ENCODE results near the gene SLC27A4.

The SLC27A4 gene

GRCh38 chr9:128365525-128365924 is 25.2 kb downstream of the SLC27A4 start:
- DNase-seq (ENCODE audit: low read depth in 2 of 2), result no peak

GRCh38 chr9:128369024-128369706 is 28.8 kb downstream of the SLC27A4 start:
- no peak for DNase-seq (ENCODE audit: low read depth in 2 of 2)

GRCh38 chr9:128370367-128370751 is 30.0 kb downstream of the SLC27A4 start:
- DNase-seq (ENCODE audit: low read depth in 2 of 2), result no peak

- DNase-seq (ENCODE audit: low read depth in 2 of 2), result peak; percentile 91 to 92
Measured at GRCh38 chr9:128370752-128371629, 30.7 kb downstream of the SLC27A4 start, which contains the start of gene URM1. Gene URM1 (plus strand): TSS chr9:128371374. CDS start chr9:128371381, 7 bp downstream.

GRCh38 chr9:128371630-128372117 is 31.3 kb downstream of the SLC27A4 start:
- DNase-seq (ENCODE audit: low read depth in 2 of 2), result no peak

- no peak for DNase-seq (ENCODE audit: low read depth in 2 of 2)
Measured at GRCh38 chr9:128372188-128372641, 31.9 kb downstream of the SLC27A4 start.

GRCh38 chr9:128372784-128373183 is 32.5 kb downstream of the SLC27A4 start:
- no peak for DNase-seq (ENCODE audit: low read depth in 2 of 2)

- DNase-seq (ENCODE audit: low read depth in 2 of 2), result no peak
Measured at GRCh38 chr9:128374221-128374675, 33.9 kb downstream of the SLC27A4 start.

GRCh38 chr9:128375865-128376264 is 35.5 kb downstream of the SLC27A4 start:
- DNase-seq (ENCODE audit: low read depth in 2 of 2), result no peak

GRCh38 chr9:128382261-128382660 is 41.9 kb downstream of the SLC27A4 start:
- DNase-seq (ENCODE audit: low read depth in 2 of 2), result no peak

- DNase-seq (ENCODE audit: low read depth in 2 of 2), result no peak
Measured at GRCh38 chr9:128383007-128383753, 42.9 kb downstream of the SLC27A4 start.

GRCh38 chr9:128383791-128384190 is 43.5 kb downstream of the SLC27A4 start:
- no peak for DNase-seq (ENCODE audit: low read depth in 2 of 2)

- no peak for DNase-seq (ENCODE audit: low read depth in 2 of 2)
Measured at GRCh38 chr9:128384801-128385495, 44.6 kb downstream of the SLC27A4 start.

GRCh38 chr9:128385496-128386460 is 45.5 kb downstream of the SLC27A4 start:
- DNase-seq (ENCODE audit: low read depth in 2 of 2), result no peak

GRCh38 chr9:128388150-128388549 is 47.8 kb downstream of the SLC27A4 start:
- no peak for DNase-seq (ENCODE audit: low read depth in 2 of 2)

GRCh38 chr9:128389395-128390149 is 49.2 kb downstream of the SLC27A4 start:
- no peak for DNase-seq (ENCODE audit: low read depth in 2 of 2)

GRCh38 chr9:128390150-128390812 is 50.0 kb downstream of the SLC27A4 start:
- no peak for DNase-seq (ENCODE audit: low read depth in 2 of 2)

- no peak for DNase-seq (ENCODE audit: low read depth in 2 of 2)
Measured at GRCh38 chr9:128390813-128391711, 50.7 kb downstream of the SLC27A4 start.
